ENCODE data around the gene DENND4A.

DNA sequence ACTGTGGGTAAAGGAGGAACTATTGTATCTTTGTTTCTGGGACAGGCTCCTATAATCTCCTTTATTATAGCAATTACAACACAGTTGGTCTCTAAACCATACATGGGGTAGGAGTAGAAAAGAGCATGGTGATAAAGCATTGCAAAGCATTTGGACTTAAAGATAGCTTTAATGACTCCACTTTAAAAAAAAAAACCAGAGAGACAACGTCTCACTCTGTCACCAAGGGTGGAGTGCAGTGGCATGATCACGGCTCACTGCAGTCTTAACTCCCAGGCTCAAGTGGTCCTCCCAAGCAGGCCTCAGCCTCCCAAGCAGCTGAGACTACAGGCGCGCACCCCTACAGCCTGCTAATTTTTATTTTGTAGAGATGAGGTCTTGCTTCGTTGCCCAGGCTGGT lies 68.2 kb downstream of the DENND4A start:
- TF ChIP-seq, protein P1, sequence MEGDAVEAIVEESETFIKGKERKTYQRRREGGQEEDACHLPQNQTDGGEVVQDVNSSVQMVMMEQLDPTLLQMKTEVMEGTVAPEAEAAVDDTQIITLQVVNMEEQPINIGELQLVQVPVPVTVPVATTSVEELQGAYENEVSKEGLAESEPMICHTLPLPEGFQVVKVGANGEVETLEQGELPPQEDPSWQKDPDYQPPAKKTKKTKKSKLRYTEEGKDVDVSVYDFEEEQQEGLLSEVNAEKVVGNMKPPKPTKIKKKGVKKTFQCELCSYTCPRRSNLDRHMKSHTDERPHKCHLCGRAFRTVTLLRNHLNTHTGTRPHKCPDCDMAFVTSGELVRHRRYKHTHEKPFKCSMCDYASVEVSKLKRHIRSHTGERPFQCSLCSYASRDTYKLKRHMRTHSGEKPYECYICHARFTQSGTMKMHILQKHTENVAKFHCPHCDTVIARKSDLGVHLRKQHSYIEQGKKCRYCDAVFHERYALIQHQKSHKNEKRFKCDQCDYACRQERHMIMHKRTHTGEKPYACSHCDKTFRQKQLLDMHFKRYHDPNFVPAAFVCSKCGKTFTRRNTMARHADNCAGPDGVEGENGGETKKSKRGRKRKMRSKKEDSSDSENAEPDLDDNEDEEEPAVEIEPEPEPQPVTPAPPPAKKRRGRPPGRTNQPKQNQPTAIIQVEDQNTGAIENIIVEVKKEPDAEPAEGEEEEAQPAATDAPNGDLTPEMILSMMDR (IDR thresholded peaks at IDR 0.05), result no peak
- TF ChIP-seq POLR2A (IDR thresholded peaks at IDR 0.05; ENCODE audit: low read depth) (no peak), POLR2AphosphoS5 (IDR thresholded peaks at IDR 0.05) (no peak), EP300 (IDR thresholded peaks at IDR 0.05) (no peak)
